ENCODE measurements around the gene SV2C. TPM values are rescaled to one million over a fixed set of nuclear protein-coding genes. Genes with fewer than 3 reads are reported as not detected.

The SV2C gene
- total RNA-seq, 4 donors from 2014 or later, result 0.05 to 0.11 TPM; not detected in 2

GRCh38 chr5:76386360-76386759 lies 303.2 kb downstream of the SV2C start:
- Histone ChIP-seq H3K9me3 (no peaks in the 10 kb centered on the region), H3K36me3 (no peaks in the 10 kb centered on the region), H3K27me3 (no peaks in the 10 kb centered on the region), H3K4me3 (replicated peaks in 1 of 3) (no peak overlapping the region), H3K27ac (peak overlapping the region; percentile 70 to 91 (median 83)), H3K4me1 (peaks cover 55 to 61% of the 10 kb centered on the region in 2 donors)
- intact Hi-C loops (cut with DNase I), result no loop called here
- WGBS, 2 donors, result 31 to 32% methylated on average over 5 of the region's 5 CpGs
- TF ChIP-seq POLR2A (IDR thresholded peaks at IDR 0.05) (peak in 1 of 2 donors; percentile 45), CTCF (IDR thresholded peaks at IDR 0.05) (no peak)
- DNase-seq, result peak; percentile 96 to 98

- H3K4me1 ChIP-seq, result peaks cover 55 to 61% of the 10 kb centered on the region in 2 donors
- no peak for DNase-seq
- H3K36me3 ChIP-seq, result no peaks in the 10 kb centered on the region
- no peaks in the 10 kb centered on the region for H3K27me3 ChIP-seq
- TF ChIP-seq POLR2A (IDR thresholded peaks at IDR 0.05) (no peak), CTCF (IDR thresholded peaks at IDR 0.05) (no peak)
- H3K4me3 ChIP-seq (replicated peaks in 1 of 3), result no peak overlapping the region
- peak overlapping the region; percentile 50 to 91 (median 83) for H3K27ac ChIP-seq
- H3K9me3 ChIP-seq, result no peaks in the 10 kb centered on the region
- 37 to 44% methylated on average over 1 of the region's 1 CpG for WGBS, 2 donors
- intact Hi-C loops (cut with DNase I), result no loop called here
These were observed 305.1 kb downstream of the SV2C start for GRCh38 chr5:76388236-76388635.

DNA sequence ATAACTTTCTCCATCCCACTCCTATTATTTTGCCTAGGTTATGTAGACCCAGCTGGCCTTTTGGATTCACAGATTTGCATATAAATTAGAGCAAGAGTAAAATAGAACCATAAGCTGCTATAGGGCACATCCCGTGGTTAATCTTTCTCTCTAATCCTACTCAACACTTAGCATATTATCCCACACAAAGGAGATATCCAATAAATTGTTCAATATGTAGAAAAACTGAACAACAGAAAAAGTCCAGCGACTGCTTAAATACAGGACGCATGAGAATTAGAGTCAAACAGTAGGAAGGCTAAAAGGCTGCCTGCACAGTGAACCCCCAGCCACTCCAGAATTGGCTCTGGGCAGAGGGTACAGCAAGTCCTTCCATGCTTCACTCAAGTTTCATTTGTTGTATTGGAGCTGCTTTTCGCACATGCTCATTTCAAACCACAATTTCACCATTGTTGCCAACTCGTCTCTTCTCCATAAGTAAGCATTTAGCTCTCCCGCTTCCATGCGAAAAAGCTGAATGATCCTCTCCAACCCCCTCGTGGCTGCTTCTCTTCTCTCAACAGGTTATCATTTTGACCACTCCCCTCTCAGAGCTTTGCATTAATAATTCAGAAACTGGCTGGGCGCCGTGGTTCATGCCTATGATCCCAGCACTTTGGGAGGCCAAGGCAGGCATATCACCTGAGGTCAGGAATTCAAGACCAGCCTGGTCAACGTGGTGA lies 305.8 kb downstream of the SV2C start:
- DNase-seq, result peak; percentile 52 to 63
- peaks cover 55 to 59% of the 10 kb centered on the region in 2 donors for H3K4me1 ChIP-seq
- intact Hi-C loops (cut with DNase I), result no loop called here
- no peaks in the 10 kb centered on the region for H3K36me3 ChIP-seq
- H3K27ac ChIP-seq, result peak overlapping the region; percentile 50 to 91 (median 74)
- WGBS, 2 donors, result 83 to 85% methylated on average over 11 of the region's 11 CpGs
- no peaks in the 10 kb centered on the region for H3K27me3 ChIP-seq
- no peak for TF ChIP-seq CTCF (IDR thresholded peaks at IDR 0.05)
- no peak for TF ChIP-seq POLR2A (IDR thresholded peaks at IDR 0.05)
- H3K9me3 ChIP-seq, result no peaks in the 10 kb centered on the region
- H3K4me3 ChIP-seq (replicated peaks in 1 of 3), result no peak overlapping the region

DNA sequence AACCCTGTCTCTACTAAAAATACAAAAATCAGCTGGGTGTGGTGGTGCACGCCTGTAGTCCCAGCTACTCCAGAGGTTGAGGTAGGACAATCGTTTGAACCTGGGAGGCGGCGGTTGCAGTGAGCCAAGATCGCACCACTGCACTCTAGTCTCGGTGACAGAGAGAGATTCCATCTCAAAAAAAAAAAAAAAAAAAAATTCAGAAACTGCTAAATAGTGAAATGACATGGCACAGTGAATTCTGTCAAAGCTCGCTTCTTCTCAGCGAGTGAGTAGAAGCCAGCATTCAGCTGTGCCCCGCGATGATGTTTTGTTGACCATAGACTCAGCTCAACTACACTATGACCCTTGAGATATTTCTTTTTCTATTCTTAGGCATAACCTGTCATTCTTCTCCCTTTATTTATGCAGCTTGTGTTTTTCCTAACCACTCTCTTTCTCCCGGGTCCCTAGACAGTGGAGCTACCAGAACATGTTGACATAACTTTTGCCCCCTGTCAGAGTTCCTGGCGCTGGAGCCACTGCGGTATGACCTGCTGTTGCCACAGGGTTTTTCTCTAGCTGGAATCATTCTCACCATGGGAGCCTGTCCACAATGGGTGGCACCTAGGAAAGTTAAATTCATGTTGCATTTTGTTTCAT lies 306.5 kb downstream of the SV2C start:
- H3K4me3 ChIP-seq (replicated peaks in 1 of 3), result no peak overlapping the region
- no peaks in the 10 kb centered on the region for H3K9me3 ChIP-seq
- H3K36me3 ChIP-seq, result no peaks in the 10 kb centered on the region
- H3K27me3 ChIP-seq, result no peaks in the 10 kb centered on the region
- no peak for DNase-seq
- 69 to 75% methylated on average over 13 of the region's 13 CpGs for WGBS, 2 donors
- H3K4me1 ChIP-seq, result peaks cover 49 to 52% of the 10 kb centered on the region in 2 donors
- no peak for TF ChIP-seq CTCF (IDR thresholded peaks at IDR 0.05)
- no peak for TF ChIP-seq POLR2A (IDR thresholded peaks at IDR 0.05)
- intact Hi-C loops (cut with DNase I), result no loop called here
- peak overlapping the region in 2 of 3 donors; percentile 74 to 91 for H3K27ac ChIP-seq

DNA sequence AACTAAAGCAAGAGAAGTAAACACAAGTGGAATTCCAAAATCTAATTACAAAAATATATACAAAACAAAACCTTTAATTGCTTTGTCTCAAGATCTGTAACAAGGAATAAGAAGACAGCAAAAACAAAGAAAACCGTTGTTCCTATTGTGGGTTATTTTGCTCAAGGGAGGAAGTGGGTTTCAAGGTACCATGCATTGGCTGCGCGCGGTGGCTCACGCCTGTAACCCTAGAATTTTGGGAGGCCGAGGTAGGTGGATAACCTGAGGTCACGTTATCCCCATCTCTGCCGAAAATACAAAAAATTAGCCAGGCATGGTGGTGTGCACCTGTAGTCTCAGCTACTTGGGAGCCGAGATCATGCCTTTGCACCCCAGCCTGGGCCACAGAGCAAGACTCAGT lies 307.8 kb downstream of the SV2C start:
- no peak for TF ChIP-seq CTCF (IDR thresholded peaks at IDR 0.05)
- TF ChIP-seq POLR2A (IDR thresholded peaks at IDR 0.05), result no peak
- H3K27me3 ChIP-seq, result no peaks in the 10 kb centered on the region
- whole genome bisulfite sequencing, 2 donors, result 83 to 94% methylated on average over 9 of the region's 9 CpGs
- no peaks in the 10 kb centered on the region for H3K9me3 ChIP-seq
- H3K36me3 ChIP-seq, result no peaks in the 10 kb centered on the region
- H3K4me1 ChIP-seq, result peaks cover 37 to 40% of the 10 kb centered on the region in 2 donors
- no peak overlapping the region for H3K4me3 ChIP-seq (replicated peaks in 1 of 3)
- intact Hi-C loops (cut with DNase I), result no loop called here
- H3K27ac ChIP-seq, result no peak overlapping the region
- no peak for DNase-seq
